B cell (primary cell): ENCODE results near the gene PYROXD2.

Experiments
- CTCF ChIP-seq: fragments of 200-600 bp; IDR thresholded peaks from one replicate; pipeline ENCODE4 v1.8.0; 2022; ENCODE audit warnings: antibody characterized with exemption, mild to moderate bottlenecking
- EZH2 ChIP-seq: IDR thresholded peaks from 2 replicates; pipeline ENCODE4 v1.6.1; 2012; ENCODE audit warnings: borderline replicate concordance, low read depth, mild to moderate bottlenecking, moderate library complexity, low read length; ENCODE audit not compliant: insufficient read depth, poor library complexity, severe bottlenecking

- TF ChIP-seq CTCF (no peak), EZH2 (no peak)
Measured at GRCh38 chr10:98444314-98445006, 29.5 kb upstream of the PYROXD2 start.
